ENCODE data around the gene TROAP.
"Not testable (repeated sequence)": the region's sequence is repeated elsewhere in the genome, so short reads cannot be mapped to it uniquely, and the experiment has no call there.

TROAP gene

GRCh38 chr12:49367381-49368239, 44.6 kb downstream of the TROAP start, which contains the start of gene SPATS2:
Gene SPATS2 (plus strand): TSS chr12:49367462. CDS start chr12:49461013, 93,551 bp downstream.
- Histone ChIP-seq H3K27me3 (replicated peaks; ENCODE audit: control insufficient read depth, insufficient read depth, low read length, poor library complexity, severe bottlenecking) (no peaks in the 10 kb centered on the region), H3K9me3 (ENCODE audit: control insufficient read depth, low read length) (no peaks in the 10 kb centered on the region), H3K27ac (ENCODE audit: insufficient read depth, low read length, poor library complexity, severe bottlenecking) (peak within 1 kb of the TSS; percentile 82), H3K36me3 (ENCODE audit: control insufficient read depth, insufficient read depth, low read length) (no peaks in the 10 kb centered on the region), H3K4me3 (ENCODE audit: insufficient read depth, low read depth, low read length, poor library complexity, severe bottlenecking) (peak within 1 kb of the TSS; percentile 97), H3K4me1 (ENCODE audit: control insufficient read depth, insufficient read depth, low read length, poor library complexity, severe bottlenecking) (peaks cover 4% of the 10 kb centered on the region)
- no peak for DNase-seq

GRCh38 chr12:49368240-49368600, 45.2 kb downstream of the TROAP start:
- Histone ChIP-seq H3K27me3 (replicated peaks; ENCODE audit: control insufficient read depth, insufficient read depth, low read length, poor library complexity, severe bottlenecking) (no peaks in the 10 kb centered on the region), H3K36me3 (ENCODE audit: control insufficient read depth, insufficient read depth, low read length) (no peaks in the 10 kb centered on the region), H3K4me3 (ENCODE audit: insufficient read depth, low read depth, low read length, poor library complexity, severe bottlenecking) (no peak overlapping the region), H3K27ac (ENCODE audit: insufficient read depth, low read length, poor library complexity, severe bottlenecking) (no peak overlapping the region), H3K9me3 (ENCODE audit: control insufficient read depth, low read length) (no peaks in the 10 kb centered on the region), H3K4me1 (ENCODE audit: control insufficient read depth, insufficient read depth, low read length, poor library complexity, severe bottlenecking) (peaks cover 4% of the 10 kb centered on the region)
- no peak for DNase-seq

- Histone ChIP-seq H3K27me3 (replicated peaks; ENCODE audit: control insufficient read depth, insufficient read depth, low read length, poor library complexity, severe bottlenecking) (no peaks in the 10 kb centered on the region), H3K9me3 (ENCODE audit: control insufficient read depth, low read length) (no peaks in the 10 kb centered on the region), H3K4me1 (ENCODE audit: control insufficient read depth, insufficient read depth, low read length, poor library complexity, severe bottlenecking) (peaks cover 4% of the 10 kb centered on the region), H3K4me3 (ENCODE audit: insufficient read depth, low read depth, low read length, poor library complexity, severe bottlenecking) (no peak overlapping the region), H3K27ac (ENCODE audit: insufficient read depth, low read length, poor library complexity, severe bottlenecking) (no peak overlapping the region), H3K36me3 (ENCODE audit: control insufficient read depth, insufficient read depth, low read length) (no peaks in the 10 kb centered on the region)
- DNase-seq: no peak
These were observed 46.5 kb downstream of the TROAP start for GRCh38 chr12:49369411-49370145.

- no peaks in the 10 kb centered on the region for H3K36me3 ChIP-seq (ENCODE audit: control insufficient read depth, insufficient read depth, low read length)
- H3K9me3 ChIP-seq (ENCODE audit: control insufficient read depth, low read length): no peaks in the 10 kb centered on the region
- DNase-seq: no peak
- H3K4me1 ChIP-seq (ENCODE audit: control insufficient read depth, insufficient read depth, low read length, poor library complexity, severe bottlenecking): peaks cover 4% of the 10 kb centered on the region
- H3K27ac ChIP-seq (ENCODE audit: insufficient read depth, low read length, poor library complexity, severe bottlenecking): no peak overlapping the region
- no peak overlapping the region for H3K4me3 ChIP-seq (ENCODE audit: insufficient read depth, low read depth, low read length, poor library complexity, severe bottlenecking)
- no peaks in the 10 kb centered on the region for H3K27me3 ChIP-seq (replicated peaks; ENCODE audit: control insufficient read depth, insufficient read depth, low read length, poor library complexity, severe bottlenecking)
These were observed 47.5 kb downstream of the TROAP start for GRCh38 chr12:49370539-49370938.

GRCh38 chr12:49375406-49375805, 52.4 kb downstream of the TROAP start:
- no peaks in the 10 kb centered on the region for H3K9me3 ChIP-seq (ENCODE audit: control insufficient read depth, low read length)
- no peaks in the 10 kb centered on the region for H3K27me3 ChIP-seq (replicated peaks; ENCODE audit: control insufficient read depth, insufficient read depth, low read length, poor library complexity, severe bottlenecking)
- H3K4me3 ChIP-seq (ENCODE audit: insufficient read depth, low read depth, low read length, poor library complexity, severe bottlenecking): no peak overlapping the region
- H3K4me1 ChIP-seq (ENCODE audit: control insufficient read depth, insufficient read depth, low read length, poor library complexity, severe bottlenecking): no peaks in the 10 kb centered on the region
- no peak for DNase-seq
- H3K27ac ChIP-seq (ENCODE audit: insufficient read depth, low read length, poor library complexity, severe bottlenecking): no peak overlapping the region
- no peaks in the 10 kb centered on the region for H3K36me3 ChIP-seq (ENCODE audit: control insufficient read depth, insufficient read depth, low read length)

- Histone ChIP-seq H3K36me3 (ENCODE audit: control insufficient read depth, insufficient read depth, low read length) (no peaks in the 10 kb centered on the region), H3K4me3 (ENCODE audit: insufficient read depth, low read depth, low read length, poor library complexity, severe bottlenecking) (no peak overlapping the region), H3K9me3 (ENCODE audit: control insufficient read depth, low read length) (no peaks in the 10 kb centered on the region), H3K4me1 (ENCODE audit: control insufficient read depth, insufficient read depth, low read length, poor library complexity, severe bottlenecking) (no peaks in the 10 kb centered on the region), H3K27me3 (replicated peaks; ENCODE audit: control insufficient read depth, insufficient read depth, low read length, poor library complexity, severe bottlenecking) (no peaks in the 10 kb centered on the region), H3K27ac (ENCODE audit: insufficient read depth, low read length, poor library complexity, severe bottlenecking) (no peak overlapping the region)
- no peak for DNase-seq
These were observed 54.3 kb downstream of the TROAP start for GRCh38 chr12:49377386-49377785.

- H3K27ac ChIP-seq (ENCODE audit: insufficient read depth, low read length, poor library complexity, severe bottlenecking); H3K4me3 ChIP-seq (ENCODE audit: insufficient read depth, low read depth, low read length, poor library complexity, severe bottlenecking); H3K4me1 ChIP-seq (ENCODE audit: control insufficient read depth, insufficient read depth, low read length, poor library complexity, severe bottlenecking); H3K27me3 ChIP-seq (replicated peaks; ENCODE audit: control insufficient read depth, insufficient read depth, low read length, poor library complexity, severe bottlenecking); H3K36me3 ChIP-seq (ENCODE audit: control insufficient read depth, insufficient read depth, low read length); DNase-seq; H3K9me3 ChIP-seq (ENCODE audit: control insufficient read depth, low read length): not testable (repeated sequence)
These were observed 57.1 kb downstream of the TROAP start for GRCh38 chr12:49380184-49380583.
